Mucosa of rectum (tissue), 2 donors: ENCODE measurements around the gene COX6B1.
"Not testable (repeated sequence)": the region's sequence is repeated elsewhere in the genome, so short reads cannot be mapped to it uniquely, and the experiment has no call there.

Source experiments
- H3K27ac ChIP-seq, 2 donors: one replicate each; pipeline ENCODE4 v1.7.0; 2013; ENCODE audit warnings: inconsistent platforms in 2 of 2, low read depth in 2 of 2, low read length in 2 of 2
- H3K27me3 ChIP-seq, 2 donors: one replicate each; pipeline ENCODE4 v1.7.0; 2013; ENCODE audit warnings: low read length in 2 of 2; ENCODE audit not compliant: control insufficient read depth in 2 of 2, insufficient read depth in 2 of 2
- H3K36me3 ChIP-seq, 2 donors: one replicate each; pipeline ENCODE4 v1.7.0; 2013; ENCODE audit warnings: low read length in 2 of 2; ENCODE audit not compliant: control insufficient read depth in 2 of 2, insufficient read depth in 2 of 2
- H3K4me1 ChIP-seq, 2 donors: one replicate each; pipeline ENCODE4 v1.7.0; 2013; ENCODE audit warnings: low read length in 2 of 2, mild to moderate bottlenecking in 1 of 2; ENCODE audit not compliant: control insufficient read depth in 2 of 2, insufficient read depth in 2 of 2
- H3K4me3 ChIP-seq, 2 donors: one replicate each; pipeline ENCODE4 v1.7.0; 2013; ENCODE audit warnings: low read length in 2 of 2
- H3K9ac ChIP-seq, 2 donors: one replicate each; pipeline ENCODE4 v1.7.0; 2013; ENCODE audit warnings: low read length in 2 of 2, low read depth in 1 of 2, mild to moderate bottlenecking in 1 of 2
- H3K9me3 ChIP-seq, 2 donors: one replicate each; pipeline ENCODE4 v1.7.0; 2013; ENCODE audit warnings: low read length in 2 of 2; ENCODE audit not compliant: control insufficient read depth in 2 of 2
- donor health status: healthy.
- donor health status: Normal muscosa, but diverticular disease.

The COX6B1 gene, protein sequence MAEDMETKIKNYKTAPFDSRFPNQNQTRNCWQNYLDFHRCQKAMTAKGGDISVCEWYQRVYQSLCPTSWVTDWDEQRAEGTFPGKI

DNA sequence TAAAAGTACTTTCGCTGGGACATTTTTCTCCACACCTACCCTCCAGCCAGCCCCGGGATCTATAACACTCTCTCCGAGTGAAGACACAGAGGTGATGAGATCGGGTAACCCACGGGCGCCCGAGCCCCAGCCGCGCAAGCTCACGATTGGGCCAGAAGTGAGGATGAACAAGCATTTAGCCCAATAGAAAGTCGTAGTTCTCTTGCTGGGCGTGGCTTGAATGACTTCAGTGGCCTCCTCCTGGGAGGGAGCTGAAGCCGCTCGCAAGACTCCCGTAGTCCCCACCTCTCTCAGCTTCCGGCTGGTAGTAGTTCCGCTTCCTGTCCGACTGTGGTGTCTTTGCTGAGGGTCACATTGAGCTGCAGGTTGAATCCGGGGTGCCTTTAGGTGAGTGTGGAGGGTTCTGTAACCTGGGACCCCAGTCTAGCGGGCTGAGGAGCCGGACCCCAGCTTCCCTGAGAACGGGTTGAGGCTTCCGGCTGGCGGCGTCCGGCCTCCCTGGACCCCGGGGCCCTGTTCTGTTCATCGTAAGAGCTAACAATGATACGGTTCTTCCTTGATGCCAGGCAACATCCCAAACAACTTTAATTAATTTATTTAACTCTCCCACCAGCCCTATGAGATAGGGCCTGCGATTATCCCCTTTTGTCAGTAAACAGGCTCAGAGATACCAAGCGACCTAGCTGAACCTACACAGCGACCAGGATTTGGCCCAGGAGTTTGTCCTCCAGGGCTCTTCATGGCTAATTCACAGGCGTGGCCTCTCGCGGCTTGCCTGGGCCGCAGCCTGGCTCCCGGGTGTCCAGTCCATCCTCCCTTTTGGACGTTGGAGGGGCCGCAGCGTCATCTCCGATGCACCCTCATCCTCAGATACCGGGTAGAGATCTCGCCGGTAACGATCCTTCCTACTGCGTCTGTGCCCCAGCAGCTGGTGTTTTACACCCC lies at the start of gene COX6B1:
TSS of gene COX6B1 (plus strand) at position 307 of the 945 bp plus-strand sequence. CDS start 2,921 bp downstream, outside the sequence.
- Histone ChIP-seq H3K4me1 (peaks cover 11 to 16% of the 10 kb centered on the region in 2 donors), H3K27me3 (no peaks in the 10 kb centered on the region), H3K4me3 (peak within 1 kb of the TSS; percentile 81 to 97), H3K36me3 (peaks cover 4 to 12% of the 10 kb centered on the region in 2 donors), H3K9me3 (no peaks in the 10 kb centered on the region), H3K9ac (peak within 1 kb of the TSS; percentile 96 to 97), H3K27ac (peak within 1 kb of the TSS; percentile 86 to 87)

- Histone ChIP-seq H3K36me3 (no peaks in the 10 kb centered on the region), H3K27ac (no peak overlapping the region), H3K4me3 (no peak overlapping the region), H3K4me1 (no peaks in the 10 kb centered on the region), H3K9me3 (no peaks in the 10 kb centered on the region), H3K27me3 (no peaks in the 10 kb centered on the region), H3K9ac (no peak overlapping the region)
These were observed 46.2 kb upstream of the COX6B1 start for GRCh38 chr19:35601971-35602370.

- H3K4me3 ChIP-seq, H3K9ac ChIP-seq, H3K36me3 ChIP-seq, H3K9me3 ChIP-seq, H3K27ac ChIP-seq, H3K27me3 ChIP-seq, H3K4me1 ChIP-seq: not testable (repeated sequence)
These were observed 43.7 kb upstream of the COX6B1 start for GRCh38 chr19:35604436-35604835.

- H3K4me1 ChIP-seq, H3K9ac ChIP-seq, H3K4me3 ChIP-seq, H3K36me3 ChIP-seq, H3K27ac ChIP-seq, H3K27me3 ChIP-seq, H3K9me3 ChIP-seq: not testable (repeated sequence)
These were observed 41.0 kb upstream of the COX6B1 start for GRCh38 chr19:35607170-35607569.

DNA sequence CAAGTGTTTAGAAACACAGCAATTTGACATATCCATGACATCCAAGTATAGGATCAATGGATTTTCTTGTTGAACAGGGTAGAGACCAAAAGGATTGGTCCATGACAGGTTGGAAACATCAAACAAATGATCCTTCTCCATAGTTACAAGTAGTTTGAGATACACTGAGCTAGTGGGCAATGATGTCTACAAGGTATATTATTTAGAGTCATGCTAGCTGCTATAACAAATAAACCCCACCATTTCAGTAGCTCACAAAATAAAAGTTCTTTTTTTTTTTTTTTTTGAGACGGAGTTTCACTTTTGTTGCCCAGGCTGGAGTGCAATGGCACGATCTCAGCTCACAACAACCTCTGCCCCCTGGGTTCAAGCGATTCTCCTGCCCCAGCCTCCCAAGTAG lies 40.5 kb upstream of the COX6B1 start:
- H3K9me3 ChIP-seq = peaks cover 0 to 3% of the 10 kb centered on the region in 2 donors
- H3K4me3 ChIP-seq = no peak overlapping the region
- peaks cover 0 to 7% of the 10 kb centered on the region in 2 donors for H3K4me1 ChIP-seq
- H3K9ac ChIP-seq = no peak overlapping the region
- H3K27ac ChIP-seq = no peak overlapping the region
- no peaks in the 10 kb centered on the region for H3K36me3 ChIP-seq
- no peaks in the 10 kb centered on the region for H3K27me3 ChIP-seq

- no peaks in the 10 kb centered on the region for H3K27me3 ChIP-seq
- H3K27ac ChIP-seq = no peak overlapping the region
- H3K9ac ChIP-seq = no peak overlapping the region
- no peaks in the 10 kb centered on the region for H3K36me3 ChIP-seq
- no peak overlapping the region for H3K4me3 ChIP-seq
- H3K9me3 ChIP-seq = peaks cover 0 to 3% of the 10 kb centered on the region in 2 donors
- peaks cover 5 to 12% of the 10 kb centered on the region in 2 donors for H3K4me1 ChIP-seq
These were observed 39.9 kb upstream of the COX6B1 start for GRCh38 chr19:35608251-35608650.

- Histone ChIP-seq H3K4me3 (no peak overlapping the region), H3K27ac (peak overlapping the region in 1 of 2 donors; percentile 16), H3K27me3 (no peaks in the 10 kb centered on the region), H3K36me3 (no peaks in the 10 kb centered on the region), H3K9ac (no peak overlapping the region), H3K9me3 (peaks cover 0 to 3% of the 10 kb centered on the region in 2 donors), H3K4me1 (peaks cover 5 to 12% of the 10 kb centered on the region in 2 donors)
These were observed 38.2 kb upstream of the COX6B1 start for GRCh38 chr19:35609851-35610353.

DNA sequence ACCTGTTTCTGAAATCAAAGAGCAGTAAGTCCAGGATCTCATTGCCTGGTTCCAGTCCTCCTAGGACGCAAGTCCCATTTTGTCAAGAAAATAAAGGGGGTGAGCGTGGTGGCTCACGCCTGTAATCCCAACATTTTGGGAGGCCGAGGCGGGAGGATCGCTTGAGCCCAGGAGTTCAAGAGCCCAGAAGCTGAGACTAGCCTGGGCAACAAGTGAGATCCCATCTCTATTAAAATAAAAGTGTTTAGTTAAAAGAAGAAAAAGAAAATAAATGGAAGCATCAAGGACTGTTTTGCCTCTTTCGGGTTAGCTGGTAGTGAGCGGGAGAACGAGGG lies 35.9 kb upstream of the COX6B1 start:
- H3K36me3 ChIP-seq = peaks cover 2 to 4% of the 10 kb centered on the region in 2 donors
- peak overlapping the region in 1 of 2 donors; percentile 31 for H3K9ac ChIP-seq

DNA sequence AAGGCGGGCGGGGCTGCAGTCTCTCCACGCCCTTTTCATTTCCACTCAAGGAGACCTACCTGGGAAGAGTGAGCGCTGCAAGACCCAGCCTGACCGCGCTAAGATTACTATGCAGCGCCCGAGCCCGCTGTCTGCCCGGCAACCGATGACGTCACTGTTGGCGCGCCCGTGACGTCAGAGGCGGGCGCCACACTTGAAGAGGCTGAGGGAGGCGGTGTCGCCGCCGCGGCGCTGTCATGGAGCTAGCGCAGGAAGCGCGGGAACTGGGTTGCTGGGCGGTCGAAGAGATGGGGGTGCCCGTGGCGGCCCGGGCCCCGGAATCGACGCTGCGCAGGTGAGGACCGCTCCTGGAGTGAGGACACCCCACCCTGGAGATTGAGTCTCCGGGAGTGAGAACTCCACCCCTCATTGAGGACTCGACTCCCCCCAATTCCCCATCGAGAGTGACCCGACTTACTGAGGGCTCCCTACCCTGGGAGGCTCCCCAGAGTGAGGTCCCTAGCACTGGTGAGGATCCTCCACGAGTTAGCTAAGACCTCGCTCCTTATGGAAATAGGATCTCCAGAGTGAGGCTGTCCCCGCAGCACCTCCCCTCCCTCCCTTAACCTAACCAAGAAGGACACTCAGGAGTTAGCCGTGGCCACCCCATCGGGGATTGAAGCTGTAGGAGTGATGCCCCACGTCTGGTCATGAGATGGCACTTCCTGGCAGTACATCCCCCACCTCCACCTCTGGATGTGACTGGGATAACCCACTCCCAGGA lies 35.4 kb upstream of the COX6B1 start, which contains the start of gene HAUS5:
TSS of gene HAUS5 (plus strand) at position 177 of the 763 bp plus-strand sequence. CDS start at position 237, 60 bp downstream.
- no peaks in the 10 kb centered on the region for H3K27me3 ChIP-seq
- H3K36me3 ChIP-seq = peaks cover 2 to 4% of the 10 kb centered on the region in 2 donors
- H3K9ac ChIP-seq = peak within 1 kb of the TSS; percentile 79 to 82
- H3K9me3 ChIP-seq = no peaks in the 10 kb centered on the region
- peak within 1 kb of the TSS; percentile 80 to 82 for H3K4me3 ChIP-seq
- peak within 1 kb of the TSS in 1 of 2 donors; percentile 43 for H3K27ac ChIP-seq
- peaks cover 5 to 12% of the 10 kb centered on the region in 2 donors for H3K4me1 ChIP-seq

More for the DNA sequence above, 35.9 kb upstream of the COX6B1 start:
- Histone ChIP-seq H3K9me3 (peaks cover 0 to 3% of the 10 kb centered on the region in 2 donors), H3K27ac (no peak overlapping the region), H3K4me3 (peak overlapping the region; percentile 80 to 82), H3K4me1 (peaks cover 5 to 12% of the 10 kb centered on the region in 2 donors), H3K27me3 (no peaks in the 10 kb centered on the region)
